Muscle of leg (tissue), 11 donors: ENCODE results near the gene APOA4. TPM values are rescaled to one million over a fixed set of nuclear protein-coding genes. Genes with fewer than 3 reads are reported as not detected.
"Not testable (repeated sequence)": the region's sequence is repeated elsewhere in the genome, so short reads cannot be mapped to it uniquely, and the experiment has no call there.

Experiments used
- DNase-seq: peaks from one replicate; pipeline ENCODE4 v3.0.0; 2013
- H3K27ac ChIP-seq: one replicate; pipeline ENCODE4 v1.5.1; 2013; ENCODE audit warnings: mild to moderate bottlenecking, low read length, control low read depth
- H3K27me3 ChIP-seq: one replicate; pipeline ENCODE4 v1.6.1; 2013; ENCODE audit warnings: low read length; ENCODE audit not compliant: control insufficient read depth, insufficient read depth
- H3K36me3 ChIP-seq: one replicate; pipeline ENCODE4 v1.6.1; 2013; ENCODE audit warnings: low read length; ENCODE audit not compliant: control insufficient read depth, insufficient read depth
- H3K4me1 ChIP-seq: one replicate; pipeline ENCODE4 v1.6.1; 2013; ENCODE audit warnings: low read length; ENCODE audit not compliant: control insufficient read depth, insufficient read depth
- H3K4me3 ChIP-seq: one replicate; pipeline ENCODE4 v1.5.1; 2013; ENCODE audit warnings: low read length, control low read depth
- H3K9me3 ChIP-seq: replicated peaks from 2 replicates; pipeline ENCODE4 v1.6.1; 2013; ENCODE audit warnings: low read depth, low read length; ENCODE audit not compliant: control insufficient read depth
- WGBS: methylation state at CpG from one replicate; pipeline ENCODE4 v1.1.5; 2013; ENCODE audit warnings: missing lambda C conversion rate; ENCODE audit not compliant: insufficient coverage; 5-methylcytosine and 5-hydroxymethylcytosine counted together
- polyA plus RNA-seq, 8 donors: library from polyadenylated mRNA; unstranded; fragments of 120-200 nt; gene quantifications; one replicate each; pipeline versions ENCODE4 v1.2.1 to v1.2.3, GENCODE V29; 2013; ENCODE audit warnings: inconsistent platforms in 1 of 8, low replicate concordance in 1 of 8; ENCODE audit not compliant: insufficient read length in 8 of 8, insufficient read depth in 1 of 8
- total RNA-seq: library from RNA; stranded (reverse); fragments of 120-200 nt; gene quantifications from one replicate; pipeline ENCODE4 v1.2.4, GENCODE V29; 2013

The APOA4 gene
- total and polyA plus RNA-seq, 9 donors = 0.23 to 178 (median 17.1) TPM; not detected in 5

DNA sequence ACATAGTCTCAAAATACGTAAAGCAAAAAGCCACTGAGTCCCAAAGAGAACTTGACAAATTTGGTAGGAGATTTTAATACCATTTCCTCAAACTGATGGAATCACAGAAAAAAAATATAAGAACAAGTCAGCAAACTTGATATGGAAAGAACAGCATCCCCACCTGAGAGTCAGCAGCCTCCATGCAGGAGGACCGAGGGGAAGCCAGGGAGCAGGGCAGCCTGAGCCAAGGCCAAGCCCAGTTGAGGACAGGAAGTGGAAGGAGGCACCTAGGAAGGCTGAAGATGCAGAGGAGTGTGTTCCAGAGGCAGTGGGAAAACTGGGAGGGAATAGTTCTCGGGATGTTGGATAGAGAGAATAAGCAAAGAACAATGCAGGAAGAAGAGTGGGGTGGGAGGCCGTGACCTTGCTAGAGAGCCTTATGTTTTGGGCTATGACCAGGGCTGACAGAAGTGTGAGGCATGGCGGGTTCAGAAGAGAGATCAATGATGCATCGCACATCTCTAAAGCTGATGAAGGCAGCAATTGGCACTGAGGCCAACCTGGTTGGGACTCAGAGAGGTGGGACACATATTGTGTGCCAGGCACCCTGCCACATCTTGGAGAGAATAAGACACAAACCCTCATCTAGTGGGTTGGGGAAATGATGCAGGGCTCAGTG lies 15.4 kb downstream of the APOA4 start:
- Histone ChIP-seq H3K27ac (no peak overlapping the region), H3K9me3 (no peaks in the 10 kb centered on the region), H3K4me1 (no peaks in the 10 kb centered on the region), H3K4me3 (no peak overlapping the region), H3K36me3 (no peaks in the 10 kb centered on the region), H3K27me3 (no peaks in the 10 kb centered on the region)
- WGBS = 83% methylated on average over 4 of the region's 6 CpGs
- no peak for DNase-seq

DNA sequence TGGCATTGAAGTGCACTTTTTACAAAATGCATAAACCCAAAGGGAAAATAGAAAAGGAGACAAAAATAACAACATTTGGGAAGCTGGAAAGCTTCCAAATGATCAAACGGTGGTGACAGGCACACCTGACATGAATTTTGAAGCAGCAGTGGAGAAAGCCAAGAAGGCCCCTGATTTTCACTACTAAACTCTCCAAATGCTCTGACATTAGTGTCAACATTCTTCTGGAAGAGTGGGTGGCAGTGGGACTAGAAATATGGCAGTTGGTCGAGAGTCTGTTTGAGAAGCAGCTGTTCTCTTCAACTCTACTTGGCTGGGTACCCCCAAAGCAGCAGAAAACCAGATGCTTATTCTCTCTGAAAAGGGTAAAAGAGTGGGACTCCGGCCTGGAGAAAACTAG lies 19.1 kb downstream of the APOA4 start:
- Histone ChIP-seq H3K27ac (no peak overlapping the region), H3K4me3 (no peak overlapping the region), H3K4me1 (no peaks in the 10 kb centered on the region), H3K36me3 (no peaks in the 10 kb centered on the region), H3K9me3 (no peaks in the 10 kb centered on the region), H3K27me3 (peaks cover 2% of the 10 kb centered on the region)
- WGBS = 20% methylated on average over 1 of the region's 3 CpGs
- DNase-seq = no peak

DNA sequence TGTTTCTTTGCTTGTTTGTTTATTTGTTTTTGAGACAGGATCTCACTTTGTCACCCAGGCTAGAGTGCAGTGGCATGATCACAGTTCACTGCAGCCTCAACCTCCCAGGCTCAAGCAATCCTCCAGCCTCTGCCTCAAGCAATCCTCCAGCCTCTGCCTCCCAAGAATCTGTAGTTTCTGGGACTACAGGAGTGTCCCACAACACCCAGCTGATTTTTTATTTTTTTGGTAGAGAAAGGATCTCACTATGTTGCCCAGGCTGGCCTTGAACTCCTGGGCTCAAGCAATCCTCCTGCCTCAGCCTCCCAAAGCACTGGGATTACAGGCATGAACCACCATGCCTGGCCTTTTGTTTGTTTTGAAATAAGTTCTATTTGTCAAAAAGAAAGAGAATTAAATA lies 21.4 kb downstream of the APOA4 start:
- H3K36me3 ChIP-seq, H3K27ac ChIP-seq, H3K4me3 ChIP-seq, DNase-seq, H3K4me1 ChIP-seq, H3K27me3 ChIP-seq, H3K9me3 ChIP-seq: not testable (repeated sequence)

DNA sequence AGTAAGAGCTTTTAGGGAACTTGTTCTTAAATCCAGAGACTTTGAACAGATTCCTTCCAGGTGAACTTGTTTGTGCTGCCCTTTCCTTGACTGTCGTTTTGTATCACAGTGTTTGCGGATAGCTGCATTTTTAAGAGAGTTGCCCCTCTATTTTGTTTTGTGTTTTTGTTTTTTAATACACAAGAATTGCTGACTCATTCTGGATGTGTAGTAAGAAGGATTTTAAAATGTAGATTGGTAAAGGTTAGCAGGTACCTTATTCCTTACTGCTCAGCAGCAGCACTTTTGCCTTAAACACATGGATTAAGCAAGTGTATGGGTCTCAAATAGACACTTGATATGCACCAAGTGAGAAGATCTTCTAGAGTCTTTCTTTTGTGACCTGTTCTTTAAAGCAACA lies 22.5 kb downstream of the APOA4 start:
- Histone ChIP-seq H3K4me1 (no peaks in the 10 kb centered on the region), H3K27me3 (peaks cover 4% of the 10 kb centered on the region), H3K9me3 (no peaks in the 10 kb centered on the region), H3K27ac (no peak overlapping the region), H3K36me3 (no peaks in the 10 kb centered on the region), H3K4me3 (no peak overlapping the region)
- no CpG with 5 or more reads among the region's 2 CpGs for WGBS
- no peak for DNase-seq

DNA sequence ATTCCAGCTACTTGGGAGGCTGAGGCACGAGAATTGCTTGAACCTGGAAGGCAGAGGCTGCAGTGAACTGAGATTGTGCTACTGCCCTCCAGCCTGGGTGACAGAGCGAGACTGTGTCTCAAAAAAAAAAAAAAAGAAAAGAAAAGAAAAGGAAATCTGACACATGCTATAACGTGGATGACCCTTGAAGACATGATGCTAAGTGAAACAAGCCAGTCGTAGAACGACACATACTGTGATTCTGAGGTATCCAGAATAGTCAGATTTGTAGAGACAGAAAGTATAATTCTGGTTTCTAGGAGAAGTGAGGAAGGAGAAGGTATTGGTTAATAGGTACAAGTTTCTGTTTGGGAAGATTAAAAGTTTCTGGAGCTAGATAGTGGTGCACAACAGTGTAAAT lies 24.7 kb downstream of the APOA4 start:
- no peaks in the 10 kb centered on the region for H3K36me3 ChIP-seq
- no peak overlapping the region for H3K27ac ChIP-seq
- 79% methylated on average over 5 of the region's 5 CpGs for WGBS
- no peak for DNase-seq
- no peaks in the 10 kb centered on the region for H3K4me1 ChIP-seq
- H3K27me3 ChIP-seq = peaks cover 4% of the 10 kb centered on the region
- H3K9me3 ChIP-seq = no peaks in the 10 kb centered on the region
- no peak overlapping the region for H3K4me3 ChIP-seq

DNA sequence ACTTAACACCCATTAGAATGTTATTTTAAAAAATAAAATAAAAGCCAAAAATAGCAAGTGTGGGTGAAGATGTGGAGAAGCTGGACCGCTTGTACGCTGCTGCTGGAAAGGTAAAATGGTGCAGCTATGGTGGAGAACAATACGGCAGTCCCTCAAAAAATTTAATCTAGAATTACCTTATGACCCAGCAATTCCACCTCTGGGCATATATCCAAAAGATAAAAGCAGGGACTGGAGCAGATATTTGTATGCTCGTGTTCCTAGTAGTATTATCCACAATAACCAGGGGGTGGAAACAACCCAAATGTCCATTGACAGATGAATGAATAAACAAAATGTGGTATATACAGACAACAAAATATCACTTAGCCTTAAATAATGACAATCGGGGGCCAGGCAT lies 25.3 kb downstream of the APOA4 start:
- DNase-seq = no peak
- no CpG with 5 or more reads among the region's 5 CpGs for WGBS

DNA sequence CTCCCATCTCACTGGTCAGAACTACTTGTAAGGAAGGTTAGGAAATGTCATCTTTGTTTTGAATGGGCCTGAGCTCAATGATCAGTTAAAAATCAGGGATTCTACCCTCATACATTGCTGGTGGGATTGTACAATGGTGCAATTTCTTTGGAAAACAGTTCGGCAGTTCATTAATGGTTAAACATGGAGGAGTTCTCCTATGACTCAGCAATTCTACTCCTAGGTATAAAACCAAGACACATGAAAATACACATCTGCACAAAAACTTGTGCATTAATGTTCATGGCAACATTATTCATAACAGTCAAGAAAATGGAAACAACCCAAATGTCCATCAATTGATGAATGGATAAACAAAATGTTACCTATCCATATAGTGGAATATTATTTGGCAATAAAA lies 26.6 kb downstream of the APOA4 start:
- no peak overlapping the region for H3K4me3 ChIP-seq
- WGBS = no CpG with 5 or more reads among the region's 1 CpG
- no peaks in the 10 kb centered on the region for H3K9me3 ChIP-seq

More for the DNA sequence above, 25.3 kb downstream of the APOA4 start:
- Histone ChIP-seq H3K9me3 (no peaks in the 10 kb centered on the region), H3K4me3 (no peak overlapping the region), H3K27ac (no peak overlapping the region), H3K27me3 (peaks cover 4% of the 10 kb centered on the region), H3K36me3 (no peaks in the 10 kb centered on the region), H3K4me1 (no peaks in the 10 kb centered on the region)

DNA sequence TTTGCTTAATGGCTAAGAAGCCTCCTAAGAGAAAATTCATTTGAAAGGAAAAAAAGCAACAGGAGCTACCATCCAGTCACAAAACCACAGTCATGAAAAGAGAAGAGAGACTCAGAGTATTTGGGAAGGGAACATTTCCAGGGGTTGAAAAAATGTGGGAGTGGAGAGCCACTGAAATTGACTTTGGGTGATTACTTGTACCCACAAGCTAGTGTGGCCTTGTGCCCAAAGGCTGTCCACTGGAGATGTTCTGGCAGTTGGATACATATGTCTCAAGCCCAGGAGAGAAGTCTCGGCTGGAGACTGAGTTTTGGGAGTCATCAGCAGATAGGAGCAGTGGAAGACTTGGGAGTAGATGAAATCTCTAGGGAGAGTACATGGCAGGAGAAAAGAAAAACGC lies 28.3 kb downstream of the APOA4 start:
- Histone ChIP-seq H3K36me3 (no peaks in the 10 kb centered on the region), H3K27me3 (peaks cover 2% of the 10 kb centered on the region), H3K9me3 (no peaks in the 10 kb centered on the region), H3K4me1 (peaks cover 4% of the 10 kb centered on the region), H3K27ac (no peak overlapping the region), H3K4me3 (no peak overlapping the region)
- WGBS = 62% methylated on average over 2 of the region's 2 CpGs
- DNase-seq = no peak

More for the DNA sequence above, 26.6 kb downstream of the APOA4 start:
- Histone ChIP-seq H3K27me3 (peaks cover 4% of the 10 kb centered on the region), H3K36me3 (no peaks in the 10 kb centered on the region), H3K4me1 (peaks cover under 1% of the 10 kb centered on the region), H3K27ac (no peak overlapping the region)
- no peak for DNase-seq

DNA sequence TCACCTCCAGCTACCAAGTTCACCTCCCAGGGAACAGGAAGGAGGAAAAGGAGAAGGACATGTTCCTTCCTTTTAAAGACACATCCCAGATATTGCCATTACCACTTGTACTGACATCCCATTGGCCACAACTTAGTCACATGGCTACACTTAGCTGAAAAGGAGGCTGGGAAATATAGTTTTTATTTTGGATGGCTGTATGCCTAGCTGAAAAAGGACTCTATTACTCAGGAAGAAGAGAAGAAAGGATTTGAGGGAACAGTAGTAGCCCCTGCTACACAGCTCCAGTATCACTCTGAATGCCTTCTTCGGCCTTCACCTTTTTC lies 29.4 kb downstream of the APOA4 start:
- Histone ChIP-seq H3K4me3 (no peak overlapping the region), H3K9me3 (no peaks in the 10 kb centered on the region), H3K27ac (no peak overlapping the region), H3K36me3 (no peaks in the 10 kb centered on the region), H3K4me1 (peaks cover 6% of the 10 kb centered on the region), H3K27me3 (no peaks in the 10 kb centered on the region)
- DNase-seq = no peak
- 80% methylated on average over 1 of the region's 1 CpG for WGBS

DNA sequence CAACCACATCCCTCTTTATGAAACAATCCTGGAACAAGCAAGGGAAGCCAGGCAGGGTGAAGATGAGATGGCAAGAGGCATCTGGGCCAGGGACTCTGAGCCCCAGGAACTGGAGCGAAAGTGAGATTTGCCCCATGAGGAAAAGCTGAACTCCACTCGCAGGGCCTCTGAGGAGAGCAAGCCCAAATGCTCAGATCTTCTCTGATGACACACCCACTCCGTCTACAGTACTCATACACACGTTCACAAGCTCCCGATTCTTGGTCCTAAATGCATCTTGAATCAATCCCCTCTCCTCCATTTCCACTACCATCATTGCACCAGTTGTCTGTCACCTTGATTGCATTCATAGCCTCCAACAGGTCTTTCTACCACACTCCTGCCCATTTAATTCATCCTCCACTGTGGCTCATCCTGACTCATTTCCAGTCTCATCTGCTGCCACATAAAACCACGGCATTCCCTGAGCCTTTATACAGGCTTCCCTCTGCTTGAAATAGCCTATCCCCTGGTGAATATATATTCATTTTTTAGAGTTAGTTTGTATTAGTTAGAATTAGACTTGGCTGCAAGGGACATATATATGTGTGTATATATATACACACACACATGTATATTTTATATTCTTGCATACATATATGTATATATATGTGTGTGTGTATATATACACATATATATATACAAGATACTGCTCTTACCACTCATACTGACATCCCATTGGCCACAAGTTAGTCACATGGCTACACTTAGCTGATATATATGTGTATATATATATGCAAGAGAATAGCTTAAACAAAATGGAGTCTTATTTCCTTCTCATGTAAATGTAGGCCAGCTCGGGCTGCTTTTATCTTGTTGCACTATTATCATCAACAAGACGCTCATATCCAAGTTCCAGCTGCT lies 30.0 kb downstream of the APOA4 start:
- Histone ChIP-seq H3K27ac (no peak overlapping the region), H3K36me3 (no peaks in the 10 kb centered on the region), H3K27me3 (no peaks in the 10 kb centered on the region), H3K4me1 (peaks cover 12% of the 10 kb centered on the region), H3K4me3 (no peak overlapping the region), H3K9me3 (no peaks in the 10 kb centered on the region)
- 70% methylated on average over 5 of the region's 8 CpGs for WGBS
- DNase-seq = no peak
